ENCODE data around the gene ARHGAP10.

- no peak for TF ChIP-seq CTCF (IDR thresholded peaks at IDR 0.05)
- no peak for TF ChIP-seq POLR2A (IDR thresholded peaks at IDR 0.05; ENCODE audit: low read depth)
These were observed 77.3 kb downstream of the ARHGAP10 start for GRCh38 chr4:147809211-147809610.

All from esophagus muscularis mucosa (tissue), 3 donors.